IMR-90 (cell line): ENCODE data around the gene FOXN3. TPM values are rescaled to one million over a fixed set of nuclear protein-coding genes. Genes with fewer than 3 reads are reported as not detected.

ENCODE experiments used
- ATAC-seq: fragments of 200-7000 bp; cut with Tn5 transposase; 2 replicates; pipeline ENCODE4 v1.9.1; 2020; ENCODE audit warnings: low read depth, mild to moderate bottlenecking, moderate library complexity
- BruUV-seq: library from RNA; stranded (reverse); fragments of 400-500 nt; replicated peaks from 2 replicates; lab custom pipeline; 2021; lab: Mats Ljungman, UMichigan
- CTCF ChIA-PET: fragments of 300-600 bp; formaldehyde crosslinking; extraction: SDS; loops from one replicate; lab custom pipeline; 2021; ENCODE audit warnings: antibody characterized with exemption; lab: Yijun Ruan, JAX
- POLR2A ChIA-PET: fragments of 300-600 bp; sonication (Branson Sonifier 250); formaldehyde crosslinking; loops from one replicate; lab custom pipeline; 2022; ENCODE audit warnings: antibody characterized with exemption; ENCODE audit not compliant: unreplicated experiment; lab: Charles Lee
- DNase-seq: peaks from one replicate; pipeline ENCODE4 v3.0.0; 2013
- H2AFZ ChIP-seq: replicated peaks from 2 replicates; pipeline ENCODE3; 2013; ENCODE audit warnings: low read length, mild to moderate bottlenecking; ENCODE audit not compliant: poor library complexity
- H2AK5ac ChIP-seq: 2 replicates; pipeline ENCODE4 v1.6.1; 2013; ENCODE audit warnings: low read depth, low read length, inconsistent platforms
- H2AK9ac ChIP-seq: replicated peaks from 2 replicates; pipeline ENCODE3; 2013; ENCODE audit warnings: mild to moderate bottlenecking, low read depth, low read length, moderate library complexity; ENCODE audit not compliant: poor library complexity
- H2BK120ac ChIP-seq: 2 replicates; pipeline ENCODE4 v1.6.1; 2013; ENCODE audit warnings: low read depth, low read length, inconsistent platforms
- H2BK15ac ChIP-seq: 3 replicates; pipeline ENCODE4 v1.6.1; 2013; ENCODE audit warnings: low read depth, low read length, inconsistent platforms
- H2BK20ac ChIP-seq: 2 replicates; pipeline ENCODE4 v1.6.1; 2013; ENCODE audit warnings: low read depth, mild to moderate bottlenecking, inconsistent platforms, low read length, moderate library complexity
- H2BK5ac ChIP-seq: 2 replicates; pipeline ENCODE4 v1.6.1; 2013; ENCODE audit warnings: mild to moderate bottlenecking, low read depth, low read length, inconsistent platforms; ENCODE audit not compliant: poor library complexity, severe bottlenecking
- H3K14ac ChIP-seq: replicated peaks from 2 replicates; pipeline ENCODE4 v1.6.1; 2013; ENCODE audit warnings: low read depth, low read length, inconsistent platforms
- H3K18ac ChIP-seq: 2 replicates; pipeline ENCODE4 v1.6.1; 2013; ENCODE audit warnings: low read depth, low read length, control low read depth
- H3K23ac ChIP-seq: 2 replicates; pipeline ENCODE4 v1.6.1; 2013; ENCODE audit warnings: low read depth, low read length, inconsistent platforms
- H3K27ac ChIP-seq: 2 replicates; pipeline ENCODE4 v1.5.1; 2013; ENCODE audit warnings: mild to moderate bottlenecking, control low read depth, low read length; ENCODE audit not compliant: insufficient read depth
- H3K27me3 ChIP-seq: 2 replicates; pipeline ENCODE4 v1.6.1; 2013; ENCODE audit warnings: low read length; ENCODE audit not compliant: control insufficient read depth, insufficient read depth
- H3K36me3 ChIP-seq: 2 replicates; pipeline ENCODE4 v1.6.1; 2013; ENCODE audit warnings: low read length, mixed read lengths; ENCODE audit not compliant: control insufficient read depth, insufficient read depth
- H3K4ac ChIP-seq: 2 replicates; pipeline ENCODE4 v1.6.1; 2013; ENCODE audit warnings: low read depth, low read length, inconsistent platforms
- H3K4me1 ChIP-seq: 2 replicates; pipeline ENCODE4 v1.6.1; 2013; ENCODE audit warnings: low read length, mixed read lengths; ENCODE audit not compliant: control insufficient read depth, insufficient read depth
- H3K4me2 ChIP-seq: 2 replicates; pipeline ENCODE4 v1.6.1; 2013; ENCODE audit warnings: low read depth, mild to moderate bottlenecking, control low read depth, low read length, moderate library complexity
- H3K4me3 ChIP-seq: 2 replicates; pipeline ENCODE4 v1.5.1; 2013; ENCODE audit warnings: low read depth, mild to moderate bottlenecking, control low read depth, low read length, moderate library complexity; ENCODE audit not compliant: insufficient read depth
- H3K56ac ChIP-seq: 2 replicates; pipeline ENCODE4 v1.6.1; 2013; ENCODE audit warnings: low read length, inconsistent platforms; ENCODE audit not compliant: insufficient read depth; ENCODE audit errors: extremely low read depth
- H3K79me1 ChIP-seq, 2 experiments: 2 replicates each; pipeline ENCODE4 v1.6.1; 2013; ENCODE audit warnings: low read length in 2 of 2, inconsistent platforms in 1 of 2, low read depth in 1 of 2
- H3K9ac ChIP-seq: 2 replicates; pipeline ENCODE4 v1.6.1; 2013; ENCODE audit warnings: low read depth, low read length, control low read depth
- H3K9me1 ChIP-seq: 2 replicates; pipeline ENCODE4 v1.6.1; 2013; ENCODE audit warnings: low read length, inconsistent platforms; ENCODE audit not compliant: insufficient read depth
- H3K9me3 ChIP-seq: 2 replicates; pipeline ENCODE4 v1.6.1; 2013; ENCODE audit warnings: low read length; ENCODE audit not compliant: control insufficient read depth, insufficient read depth
- H4K20me1 ChIP-seq: 2 replicates; pipeline ENCODE4 v1.6.1; 2013; ENCODE audit warnings: low read length, inconsistent platforms; ENCODE audit not compliant: insufficient read depth
- H4K5ac ChIP-seq: 2 replicates; pipeline ENCODE4 v1.6.1; 2013; ENCODE audit warnings: mild to moderate bottlenecking, low read depth, low read length, control low read depth
- H4K8ac ChIP-seq, 2 experiments: 2 replicates each; pipeline ENCODE4 v1.6.1; 2013; ENCODE audit warnings: low read depth in 2 of 2, low read length in 2 of 2, control low read depth in 1 of 2, inconsistent platforms in 1 of 2
- H4K91ac ChIP-seq: 2 replicates; pipeline ENCODE4 v1.6.1; 2013; ENCODE audit warnings: low read depth, low read length, inconsistent platforms; ENCODE audit not compliant: insufficient read depth
- CHD1 ChIP-seq: IDR thresholded peaks from 2 replicates; pipeline ENCODE4 v1.6.1; 2012; ENCODE audit warnings: low read depth, low read length, improper control_type of control experiment
- FOS ChIP-seq: fragments of 150-350 bp; IDR thresholded peaks from 2 replicates; pipeline ENCODE4 v1.6.1; 2016; ENCODE audit warnings: low read depth, low read length
- MAZ ChIP-seq: IDR thresholded peaks from 2 replicates; pipeline ENCODE4 v1.6.1; 2012; ENCODE audit warnings: low read depth, mild to moderate bottlenecking, low read length, improper control_type of control experiment, moderate library complexity, borderline replicate concordance
- MXI1 ChIP-seq: IDR thresholded peaks from 2 replicates; pipeline ENCODE4 v1.6.1; 2012; ENCODE audit warnings: low read depth, mild to moderate bottlenecking, low read length, moderate library complexity, borderline replicate concordance
- POLR2A ChIP-seq: IDR thresholded peaks from 2 replicates; pipeline ENCODE4 v1.6.1; 2012; ENCODE audit warnings: mild to moderate bottlenecking, low read depth, low read length
- RCOR1 ChIP-seq: IDR thresholded peaks from 2 replicates; pipeline ENCODE4 v1.6.1; 2012; ENCODE audit warnings: mild to moderate bottlenecking, low read length, improper control_type of control experiment; ENCODE audit not compliant: insufficient replicate concordance
- SMC3 ChIP-seq: fragments of 150-350 bp; IDR thresholded peaks from 2 replicates; pipeline ENCODE4 v1.6.1; 2016; ENCODE audit warnings: low read depth, mild to moderate bottlenecking, antibody characterized with exemption, low read length, moderate library complexity
- WGBS, 2 experiments: methylation state at CpG; one replicate each; pipeline versions ENCODE4 v1.1.5 to v1.1.7; 2013; ENCODE audit warnings: missing lambda C conversion rate in 2 of 2; ENCODE audit not compliant: insufficient read length in 1 of 2; ENCODE audit errors: extremely low coverage in 2 of 2; 5-methylcytosine and 5-hydroxymethylcytosine counted together
- dilution Hi-C: fragments of 300-500 bp; cut with HindIII; formaldehyde crosslinking; loops from one replicate; pipeline ENCODE4 v1.14.3; 2018; ENCODE audit warnings: low sequenced_read_pairs; ENCODE audit not compliant: unreplicated experiment
- in situ Hi-C: fragments of 300-500 bp; cut with MboI; formaldehyde crosslinking; loops from 3 replicates; pipeline ENCODE4 v1.14.3; 2019; ENCODE audit warnings: low sequenced_read_pairs, inconsistent platforms, mixed read lengths
- intact Hi-C: fragments of 100-400 bp; cut with micrococcal nuclease; formaldehyde crosslinking; loops from 2 replicates; pipeline ENCODE4 v1.10.0; 2022
- polyA plus RNA-seq, 3 experiments: library from polyadenylated mRNA; depleted of rRNA; stranded (reverse); fragments of >200 nt; gene quantifications; 2 replicates each; pipeline ENCODE4 v1.2.3, GENCODE V29; 2012; ENCODE audit warnings: low replicate concordance in 1 of 3
- total RNA-seq: library from RNA; depleted of rRNA; stranded (reverse); fragments of >200 nt; gene quantifications from 2 replicates; pipeline ENCODE4 v1.2.3, GENCODE V29; 2012
- TF ChIP-seq, protein P1 (sequence below): fragments of 150-350 bp; IDR thresholded peaks from 2 replicates; pipeline ENCODE4 v1.6.1; 2017; ENCODE audit warnings: mild to moderate bottlenecking, antibody characterized with exemption, low read length, low read depth
- TF ChIP-seq, protein P2 (sequence below): fragments of 150-350 bp; IDR thresholded peaks from 2 replicates; pipeline ENCODE4 v1.6.1; 2016; ENCODE audit warnings: low read depth, mild to moderate bottlenecking, low read length, moderate library complexity, borderline replicate concordance

FOXN3 gene
- total and polyA plus RNA-seq, 2 of the 4 experiments (the other 2 are of a cell fraction) = 22.6 to 33.7 TPM

DNA sequence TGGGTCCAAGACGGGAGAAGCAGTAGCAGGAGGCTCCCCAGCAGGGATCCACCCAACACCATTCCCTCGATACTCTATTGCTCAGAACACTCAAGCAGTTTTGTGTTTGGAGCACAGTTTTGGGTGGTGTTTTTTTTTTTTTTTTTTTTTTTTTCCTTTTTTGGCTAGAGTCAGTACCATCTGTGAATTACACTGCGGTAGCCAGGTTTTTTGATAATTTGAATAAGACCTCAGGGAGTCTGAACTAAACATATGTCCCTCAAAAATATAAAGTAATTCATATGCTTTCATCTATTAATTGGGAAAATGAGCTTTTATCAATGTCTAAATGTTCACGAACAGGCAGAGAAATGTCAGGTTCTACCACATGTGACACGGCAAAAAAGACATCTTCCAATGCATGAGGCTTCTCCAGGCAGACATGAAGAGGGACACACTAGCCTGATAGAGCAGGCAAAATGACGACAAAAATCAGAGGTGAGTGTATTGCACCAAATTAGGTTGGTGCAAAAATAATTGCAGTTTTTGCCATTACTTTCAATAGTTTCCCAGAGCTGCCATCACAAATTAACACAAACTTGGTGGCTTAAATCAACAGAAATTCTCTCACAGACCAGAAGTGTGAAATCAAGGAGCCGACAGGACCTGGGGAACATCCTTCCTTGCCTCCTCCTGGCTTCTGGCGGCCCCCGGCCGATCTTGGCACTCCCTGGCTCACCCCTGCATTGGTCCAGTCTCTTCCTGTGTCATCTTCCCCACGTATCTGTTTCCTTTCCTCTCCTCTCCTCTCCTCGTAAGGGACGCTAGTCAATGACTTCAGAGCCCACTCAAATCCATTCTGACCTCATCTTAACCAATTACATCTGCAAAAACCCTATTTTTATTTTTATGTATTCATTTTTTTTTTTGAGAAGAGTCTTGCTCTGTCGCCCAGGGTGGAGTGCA lies 33.9 kb downstream of the FOXN3 start (continued):
- no peak for TF ChIP-seq MAZ

DNA sequence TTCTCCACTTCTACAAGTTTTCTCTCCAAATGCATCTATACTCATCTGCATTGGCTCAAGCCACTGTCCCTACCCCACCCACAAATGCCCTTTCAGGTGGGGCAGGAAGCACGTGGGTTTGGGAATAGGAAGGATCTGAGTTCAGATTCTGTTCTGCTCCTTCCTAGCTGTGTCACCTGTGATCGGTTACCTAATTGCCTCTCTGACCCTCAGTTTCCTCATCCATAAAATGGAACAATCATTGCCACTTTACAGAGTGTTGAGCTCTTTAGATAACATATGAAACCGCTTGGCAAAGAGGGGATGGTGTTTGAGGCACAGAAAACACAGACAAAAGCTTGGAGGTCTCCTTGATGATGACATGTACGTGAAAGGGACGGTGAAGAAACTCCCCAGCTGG lies 34.5 kb downstream of the FOXN3 start:
- Histone ChIP-seq H3K27ac (no peak overlapping the region), H4K91ac (no peak overlapping the region), H3K36me3 (peaks cover 3% of the 10 kb centered on the region; the same call in 1 of the 2 replicates), H2BK15ac (no peak overlapping the region), H2BK20ac (no peak overlapping the region), H3K14ac (no peak overlapping the region), H4K20me1 (peaks cover 59% of the 10 kb centered on the region), H3K9me3 (peaks cover 4% of the 10 kb centered on the region; the same call in 1 of the 2 replicates), H4K5ac (no peak overlapping the region), H2BK5ac (no peak overlapping the region), H3K4me1 (peaks cover 5% of the 10 kb centered on the region), H3K79me1 (peaks cover 49 to 93% of the 10 kb centered on the region in 2 experiments), H4K8ac (no peak overlapping the region), H2AFZ (no peak overlapping the region), H3K27me3 (no peaks in the 10 kb centered on the region), H3K4me3 (no peak overlapping the region), H3K4ac (no peak overlapping the region), H2AK9ac (no peak overlapping the region), H3K18ac (no peak overlapping the region), H2AK5ac (no peak overlapping the region; the same call in 1 of the 2 replicates), H3K56ac (no peak overlapping the region), H3K9me1 (peaks cover 27% of the 10 kb centered on the region), H3K4me2 (no peak overlapping the region), H2BK120ac (no peak overlapping the region), H3K9ac (no peak overlapping the region), H3K23ac (no peak overlapping the region)
- BruUV-seq = no TSS peak
- no CpG with 5 or more reads among the region's 5 CpGs for WGBS, 2 experiments
- in situ Hi-C loops = no loop called here
- ChIA-PET CTCF (no interaction called here), POLR2A (no interaction called here)
- intact Hi-C loops = no loop called here
- no peak for DNase-seq
- ATAC-seq = no peak
- dilution Hi-C loops = no loop called here
- TF ChIP-seq MXI1 (no peak), FOS (no peak), RCOR1 (no peak), POLR2A (no peak), MAZ (no peak), CHD1 (no peak), SMC3 (no peak)
- TF ChIP-seq, protein P1, sequence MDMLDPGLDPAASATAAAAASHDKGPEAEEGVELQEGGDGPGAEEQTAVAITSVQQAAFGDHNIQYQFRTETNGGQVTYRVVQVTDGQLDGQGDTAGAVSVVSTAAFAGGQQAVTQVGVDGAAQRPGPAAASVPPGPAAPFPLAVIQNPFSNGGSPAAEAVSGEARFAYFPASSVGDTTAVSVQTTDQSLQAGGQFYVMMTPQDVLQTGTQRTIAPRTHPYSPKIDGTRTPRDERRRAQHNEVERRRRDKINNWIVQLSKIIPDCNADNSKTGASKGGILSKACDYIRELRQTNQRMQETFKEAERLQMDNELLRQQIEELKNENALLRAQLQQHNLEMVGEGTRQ = no peak
- TF ChIP-seq, protein P2, sequence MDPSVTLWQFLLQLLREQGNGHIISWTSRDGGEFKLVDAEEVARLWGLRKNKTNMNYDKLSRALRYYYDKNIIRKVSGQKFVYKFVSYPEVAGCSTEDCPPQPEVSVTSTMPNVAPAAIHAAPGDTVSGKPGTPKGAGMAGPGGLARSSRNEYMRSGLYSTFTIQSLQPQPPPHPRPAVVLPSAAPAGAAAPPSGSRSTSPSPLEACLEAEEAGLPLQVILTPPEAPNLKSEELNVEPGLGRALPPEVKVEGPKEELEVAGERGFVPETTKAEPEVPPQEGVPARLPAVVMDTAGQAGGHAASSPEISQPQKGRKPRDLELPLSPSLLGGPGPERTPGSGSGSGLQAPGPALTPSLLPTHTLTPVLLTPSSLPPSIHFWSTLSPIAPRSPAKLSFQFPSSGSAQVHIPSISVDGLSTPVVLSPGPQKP = no peak
